ENCODE results near the gene PITPNC1. TPM values are rescaled to one million over a fixed set of nuclear protein-coding genes. Genes with fewer than 3 reads are reported as not detected.

The PITPNC1 gene
- total RNA-seq, 4 donors from 2014 or later: 1.6 to 6.0 (median 3.2) TPM

DNA sequence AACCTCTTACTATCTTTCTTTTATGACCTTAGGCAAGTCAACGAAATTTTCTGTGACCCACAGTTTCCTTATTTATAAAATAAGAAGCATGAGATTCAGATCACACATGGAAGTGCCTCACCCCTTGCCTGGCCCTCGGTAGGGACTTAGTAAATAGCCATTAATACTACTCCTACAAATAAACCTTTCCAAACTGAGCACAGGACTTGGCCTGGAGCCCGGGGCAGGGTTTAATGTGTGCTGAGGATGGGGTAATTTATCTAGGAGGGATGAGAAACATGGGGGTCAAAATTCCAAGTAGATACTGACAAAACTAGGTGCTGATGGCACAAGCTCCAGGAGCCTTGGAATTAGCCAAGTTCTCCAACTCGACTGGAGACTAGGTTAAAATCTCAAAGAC is 35.0 kb downstream of the PITPNC1 start:
- Histone ChIP-seq H3K9me3 (no peaks in the 10 kb centered on the region), H3K36me3 (no peaks in the 10 kb centered on the region), H3K4me1 (no peaks in the 10 kb centered on the region), H3K4me3 (no peak overlapping the region), H3K27me3 (no peaks in the 10 kb centered on the region), H3K27ac (no peak overlapping the region)
- no peak for DNase-seq (ENCODE audit: low spot score in 2 of 2)
- no peak for TF ChIP-seq POLR2A (IDR thresholded peaks at IDR 0.05)
- TF ChIP-seq, protein P1, sequence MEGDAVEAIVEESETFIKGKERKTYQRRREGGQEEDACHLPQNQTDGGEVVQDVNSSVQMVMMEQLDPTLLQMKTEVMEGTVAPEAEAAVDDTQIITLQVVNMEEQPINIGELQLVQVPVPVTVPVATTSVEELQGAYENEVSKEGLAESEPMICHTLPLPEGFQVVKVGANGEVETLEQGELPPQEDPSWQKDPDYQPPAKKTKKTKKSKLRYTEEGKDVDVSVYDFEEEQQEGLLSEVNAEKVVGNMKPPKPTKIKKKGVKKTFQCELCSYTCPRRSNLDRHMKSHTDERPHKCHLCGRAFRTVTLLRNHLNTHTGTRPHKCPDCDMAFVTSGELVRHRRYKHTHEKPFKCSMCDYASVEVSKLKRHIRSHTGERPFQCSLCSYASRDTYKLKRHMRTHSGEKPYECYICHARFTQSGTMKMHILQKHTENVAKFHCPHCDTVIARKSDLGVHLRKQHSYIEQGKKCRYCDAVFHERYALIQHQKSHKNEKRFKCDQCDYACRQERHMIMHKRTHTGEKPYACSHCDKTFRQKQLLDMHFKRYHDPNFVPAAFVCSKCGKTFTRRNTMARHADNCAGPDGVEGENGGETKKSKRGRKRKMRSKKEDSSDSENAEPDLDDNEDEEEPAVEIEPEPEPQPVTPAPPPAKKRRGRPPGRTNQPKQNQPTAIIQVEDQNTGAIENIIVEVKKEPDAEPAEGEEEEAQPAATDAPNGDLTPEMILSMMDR (IDR thresholded peaks at IDR 0.05): no peak
- TF ChIP-seq EP300 (IDR thresholded peaks at IDR 0.05): no peak
- no peak for TF ChIP-seq POLR2AphosphoS5 (IDR thresholded peaks at IDR 0.05)
- WGBS: 70% methylated on average over 4 of the region's 4 CpGs

DNA sequence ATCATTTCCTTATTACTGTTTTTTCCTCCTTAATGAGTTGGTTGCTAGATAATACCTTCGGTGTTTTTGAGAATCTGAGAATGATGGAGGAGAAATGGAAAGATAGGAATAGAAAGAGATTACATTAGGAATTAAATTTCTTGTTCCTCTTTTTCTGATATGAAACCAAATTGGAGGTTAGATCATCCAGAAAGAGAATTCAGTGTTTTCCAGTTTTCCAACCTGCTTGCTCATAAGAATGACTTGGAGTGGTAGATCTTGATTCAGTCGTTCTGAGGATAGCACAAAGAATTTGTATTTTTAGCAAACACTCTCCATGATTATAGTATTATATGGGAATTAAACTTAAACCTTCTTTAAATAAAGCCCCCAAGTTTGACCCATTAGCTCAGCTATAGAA is 35.9 kb downstream of the PITPNC1 start:
- no peaks in the 10 kb centered on the region for H3K27me3 ChIP-seq
- no peaks in the 10 kb centered on the region for H3K4me1 ChIP-seq
- TF ChIP-seq POLR2A (IDR thresholded peaks at IDR 0.05): no peak
- no peak for TF ChIP-seq EP300 (IDR thresholded peaks at IDR 0.05)
- TF ChIP-seq, protein P1 (IDR thresholded peaks at IDR 0.05): no peak
- 70% methylated on average over 2 of the region's 2 CpGs for WGBS
- no peak overlapping the region for H3K4me3 ChIP-seq
- H3K9me3 ChIP-seq: no peaks in the 10 kb centered on the region
- H3K27ac ChIP-seq: no peak overlapping the region
- no peaks in the 10 kb centered on the region for H3K36me3 ChIP-seq
- DNase-seq (ENCODE audit: low spot score in 2 of 2): no peak

DNA sequence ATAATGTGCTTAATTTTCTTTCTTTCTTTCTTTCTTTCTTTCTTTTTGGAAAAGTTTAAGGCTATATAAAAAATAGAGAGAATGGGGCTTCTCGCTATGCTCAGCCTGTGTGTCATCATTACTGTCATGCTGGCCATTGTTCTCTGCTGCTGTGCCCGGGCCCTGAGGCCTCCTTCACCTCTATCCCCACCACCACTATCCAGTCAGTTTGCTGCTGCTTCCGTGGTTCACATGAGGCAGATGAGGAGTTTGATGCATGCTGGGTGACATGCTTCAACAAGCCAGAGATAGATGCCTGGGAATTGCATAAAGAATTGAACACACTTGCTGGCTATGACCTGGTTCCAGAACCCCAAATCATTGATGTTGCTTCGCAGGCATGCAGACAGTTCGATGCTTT is 36.3 kb downstream of the PITPNC1 start:
- TF ChIP-seq EP300 (IDR thresholded peaks at IDR 0.05) (no peak), POLR2A (IDR thresholded peaks at IDR 0.05) (no peak), POLR2AphosphoS5 (IDR thresholded peaks at IDR 0.05) (no peak)
- TF ChIP-seq, protein P1 (IDR thresholded peaks at IDR 0.05): no peak
- H3K4me1 ChIP-seq: no peaks in the 10 kb centered on the region
- H3K27ac ChIP-seq: no peak overlapping the region
- no peak overlapping the region for H3K4me3 ChIP-seq
- H3K9me3 ChIP-seq: no peaks in the 10 kb centered on the region
- no peaks in the 10 kb centered on the region for H3K36me3 ChIP-seq
- H3K27me3 ChIP-seq: no peaks in the 10 kb centered on the region
- 66% methylated on average over 5 of the region's 5 CpGs for WGBS
- DNase-seq (ENCODE audit: low spot score in 2 of 2): no peak

DNA sequence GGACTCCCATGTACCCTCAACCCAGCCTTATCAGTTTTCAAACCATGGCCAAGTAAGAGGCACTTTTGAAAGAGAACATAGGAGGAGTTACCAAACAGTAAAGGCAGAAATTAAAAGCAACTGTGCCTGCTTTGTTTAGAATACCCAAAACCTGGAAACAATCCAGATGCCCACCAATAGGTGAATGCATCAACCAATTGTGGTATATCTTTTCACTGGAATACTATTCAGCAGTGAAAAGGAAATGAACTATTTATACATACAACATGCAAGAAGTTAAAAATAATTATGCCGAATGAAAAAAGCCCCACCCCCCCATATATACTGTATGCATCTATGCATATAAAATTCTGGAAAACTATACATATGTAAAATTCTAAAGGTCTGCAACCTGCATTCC is 37.0 kb downstream of the PITPNC1 start:
- Histone ChIP-seq H3K4me1 (no peaks in the 10 kb centered on the region), H3K4me3 (no peak overlapping the region), H3K9me3 (no peaks in the 10 kb centered on the region), H3K27me3 (no peaks in the 10 kb centered on the region), H3K36me3 (no peaks in the 10 kb centered on the region), H3K27ac (no peak overlapping the region)
- 100% methylated on average over 1 of the region's 1 CpG for WGBS
- DNase-seq (ENCODE audit: low spot score in 2 of 2): no peak
- TF ChIP-seq POLR2AphosphoS5 (IDR thresholded peaks at IDR 0.05): no peak

DNA sequence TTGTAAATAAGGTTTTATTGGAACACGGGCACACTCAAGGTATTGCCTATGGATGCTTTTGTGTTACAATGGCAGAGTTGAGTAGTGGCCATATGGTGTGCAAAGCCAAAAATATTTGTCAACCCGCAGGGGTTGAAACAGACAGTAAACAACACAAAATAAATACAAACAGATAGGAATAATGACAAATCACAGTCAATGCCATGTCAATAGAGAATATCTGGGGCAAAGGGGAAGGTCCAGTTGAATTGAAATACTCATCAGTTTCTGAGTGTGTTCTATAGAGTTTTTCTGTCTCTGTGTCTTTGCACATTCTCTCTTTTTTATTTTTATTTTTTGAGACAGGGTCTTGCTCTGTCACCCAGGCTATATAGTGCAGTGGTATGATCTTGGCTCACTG is 37.5 kb downstream of the PITPNC1 start:
- Histone ChIP-seq H3K27ac (no peak overlapping the region), H3K4me3 (no peak overlapping the region), H3K27me3 (no peaks in the 10 kb centered on the region), H3K36me3 (no peaks in the 10 kb centered on the region), H3K9me3 (no peaks in the 10 kb centered on the region), H3K4me1 (no peaks in the 10 kb centered on the region)
- 100% methylated on average over 2 of the region's 2 CpGs for WGBS
- TF ChIP-seq, protein P1 (IDR thresholded peaks at IDR 0.05): no peak
- TF ChIP-seq POLR2AphosphoS5 (IDR thresholded peaks at IDR 0.05) (no peak), EP300 (IDR thresholded peaks at IDR 0.05) (no peak), POLR2A (IDR thresholded peaks at IDR 0.05) (no peak)
- no peak for DNase-seq (ENCODE audit: low spot score in 2 of 2)

DNA sequence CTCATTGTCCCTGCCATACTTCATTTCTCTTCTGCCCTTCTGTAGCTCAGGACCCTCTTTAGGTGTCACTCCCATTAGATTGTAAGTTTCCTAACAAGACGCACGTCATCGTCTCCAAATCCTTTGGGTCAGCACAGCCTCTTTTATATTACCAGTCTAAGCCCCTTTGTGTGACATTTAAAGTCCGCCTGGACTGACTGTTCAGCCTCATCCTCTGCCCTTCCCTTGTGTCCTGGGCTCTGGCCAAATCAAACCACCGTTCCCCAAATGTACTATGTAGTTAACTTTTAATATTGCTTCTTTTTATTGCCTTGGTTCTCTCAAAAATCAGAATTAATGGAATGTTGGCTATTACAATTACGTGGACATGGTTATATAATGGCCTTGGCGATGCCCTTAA is 38.2 kb downstream of the PITPNC1 start:
- Histone ChIP-seq H3K36me3 (no peaks in the 10 kb centered on the region), H3K27me3 (no peaks in the 10 kb centered on the region)
- DNase-seq (ENCODE audit: low spot score in 2 of 2): no peak

More for the DNA sequence above, 38.2 kb downstream of the PITPNC1 start:
- Histone ChIP-seq H3K4me3 (no peak overlapping the region), H3K9me3 (no peaks in the 10 kb centered on the region), H3K4me1 (no peaks in the 10 kb centered on the region), H3K27ac (no peak overlapping the region)
- no peak for TF ChIP-seq EP300 (IDR thresholded peaks at IDR 0.05)
- no peak for TF ChIP-seq POLR2AphosphoS5 (IDR thresholded peaks at IDR 0.05)
- no peak for TF ChIP-seq POLR2A (IDR thresholded peaks at IDR 0.05)
- TF ChIP-seq, protein P1 (IDR thresholded peaks at IDR 0.05): no peak
- WGBS: 82% methylated on average over 7 of the region's 7 CpGs

All from suprapubic skin (tissue), 4 donors.